Activated CD8-positive, alpha-beta T cell treated with anti-CD3 and anti-CD28 coated beads for 36 hours (primary cell): ENCODE data around the gene USP17L15. TPM values are rescaled to one million over a fixed set of nuclear protein-coding genes. Genes with fewer than 3 reads are reported as not detected.
"Not testable (repeated sequence)": the region's sequence is repeated elsewhere in the genome, so short reads cannot be mapped to it uniquely, and the experiment has no call there.

Experiments
- ATAC-seq: fragments of 200-7000 bp; cut with Tn5 transposase; one replicate; pipeline ENCODE4 v1.10.0; 2021; ENCODE audit warnings: mild to moderate bottlenecking, moderate library complexity
- CTCF ChIA-PET: fragments of 350-600 bp; sonication (Branson Sonifier 250); formaldehyde crosslinking; loops from one replicate; lab custom pipeline; 2021; ENCODE audit warnings: antibody characterized with exemption; lab: Charles Lee
- POLR2A ChIA-PET: fragments of 350-600 bp; sonication (Branson Sonifier 250); formaldehyde crosslinking; loops from one replicate; lab custom pipeline; 2021; ENCODE audit warnings: antibody characterized with exemption; lab: Charles Lee
- DNase-seq: peaks from one replicate; pipeline ENCODE4 v3.0.0-alpha.2; 2020
- H3K27ac Mint-ChIP-seq: one replicate; pipeline ENCODE4 v1.8.0; 2021; ENCODE audit warnings: mild to moderate bottlenecking, mixed read lengths
- H3K27me3 Mint-ChIP-seq: one replicate; pipeline ENCODE4 v1.8.0; 2021; ENCODE audit warnings: mixed read lengths
- H3K36me3 Mint-ChIP-seq: one replicate; pipeline ENCODE4 v1.8.0; 2021; ENCODE audit warnings: low read depth, mixed read lengths
- H3K4me1 Mint-ChIP-seq: one replicate; pipeline ENCODE4 v1.8.0; 2021; ENCODE audit warnings: low read depth, mixed read lengths
- H3K4me3 Mint-ChIP-seq: one replicate; pipeline ENCODE4 v1.8.0; 2021; ENCODE audit warnings: mild to moderate bottlenecking, moderate library complexity, mixed read lengths
- H3K9me3 Mint-ChIP-seq: one replicate; pipeline ENCODE4 v1.8.0; 2021; ENCODE audit warnings: mixed read lengths
- intact Hi-C: fragments of 100-400 bp; cut with micrococcal nuclease; formaldehyde crosslinking; loops from one replicate; pipeline ENCODE4 v1.10.0; 2022
- total RNA-seq, 2 experiments: library from RNA; stranded (reverse); gene quantifications; one replicate each; pipeline ENCODE4 v1.2.3, GENCODE V29; 2021

The USP17L15 gene
- not detected for total RNA-seq

GRCh38 chr4:9234085-9234484 is at the start of gene USP17L15:
USP17L15 (plus strand) TSS chr4:9234385; CDS start chr4:9234385, 0 bp downstream.
- H3K27ac Mint-ChIP-seq, POLR2A ChIA-PET, DNase-seq, ATAC-seq, H3K9me3 Mint-ChIP-seq, CTCF ChIA-PET, H3K4me1 Mint-ChIP-seq, intact Hi-C loops, H3K27me3 Mint-ChIP-seq, H3K36me3 Mint-ChIP-seq, H3K4me3 Mint-ChIP-seq: not testable (repeated sequence)

GRCh38 chr4:9210357-9210756 is 23.8 kb upstream of the USP17L15 start, which contains the start of gene USP17L10:
USP17L10 (plus strand) TSS chr4:9210657; CDS start chr4:9210657, 0 bp downstream.
- H3K36me3 Mint-ChIP-seq, CTCF ChIA-PET, H3K27ac Mint-ChIP-seq, intact Hi-C loops, H3K4me1 Mint-ChIP-seq, H3K9me3 Mint-ChIP-seq, POLR2A ChIA-PET, H3K27me3 Mint-ChIP-seq, ATAC-seq, H3K4me3 Mint-ChIP-seq, DNase-seq: not testable (repeated sequence)

- POLR2A ChIA-PET, H3K27me3 Mint-ChIP-seq, H3K9me3 Mint-ChIP-seq, DNase-seq, H3K4me1 Mint-ChIP-seq, H3K4me3 Mint-ChIP-seq, H3K36me3 Mint-ChIP-seq, H3K27ac Mint-ChIP-seq, ATAC-seq, CTCF ChIA-PET, intact Hi-C loops: not testable (repeated sequence)
These were observed 19.5 kb upstream of the USP17L15 start for GRCh38 chr4:9214701-9215100.

GRCh38 chr4:9215105-9215504 is 19.1 kb upstream of the USP17L15 start, which contains the start of gene USP17L11:
USP17L11 (plus strand) TSS chr4:9215405; CDS start chr4:9215405, 0 bp downstream.
- DNase-seq, H3K27ac Mint-ChIP-seq: not testable (repeated sequence)

GRCh38 chr4:9219852-9220251 is 14.3 kb upstream of the USP17L15 start, which contains the start of gene USP17L12:
USP17L12 (plus strand) TSS chr4:9220152; CDS start chr4:9220152, 0 bp downstream.
- CTCF ChIA-PET, intact Hi-C loops, ATAC-seq, H3K4me1 Mint-ChIP-seq, H3K36me3 Mint-ChIP-seq, POLR2A ChIA-PET, H3K27me3 Mint-ChIP-seq, H3K4me3 Mint-ChIP-seq, DNase-seq, H3K27ac Mint-ChIP-seq, H3K9me3 Mint-ChIP-seq: not testable (repeated sequence)

More at GRCh38 chr4:9215105-9215504, 19.1 kb upstream of the USP17L15 start, which contains the start of gene USP17L11:
- H3K27me3 Mint-ChIP-seq, H3K4me3 Mint-ChIP-seq, H3K4me1 Mint-ChIP-seq, ATAC-seq, CTCF ChIA-PET, H3K36me3 Mint-ChIP-seq, intact Hi-C loops, POLR2A ChIA-PET, H3K9me3 Mint-ChIP-seq: not testable (repeated sequence)

GRCh38 chr4:9224596-9224995 is 9.6 kb upstream of the USP17L15 start, which contains the start of gene USP17L13:
USP17L13 (plus strand) TSS chr4:9224896; CDS start chr4:9224896, 0 bp downstream.
- H3K4me1 Mint-ChIP-seq, H3K36me3 Mint-ChIP-seq, H3K4me3 Mint-ChIP-seq, H3K27ac Mint-ChIP-seq, ATAC-seq, intact Hi-C loops, CTCF ChIA-PET, POLR2A ChIA-PET, H3K27me3 Mint-ChIP-seq, H3K9me3 Mint-ChIP-seq, DNase-seq: not testable (repeated sequence)

- H3K27me3 Mint-ChIP-seq, POLR2A ChIA-PET, H3K4me3 Mint-ChIP-seq, H3K9me3 Mint-ChIP-seq, H3K27ac Mint-ChIP-seq, H3K36me3 Mint-ChIP-seq, CTCF ChIA-PET, intact Hi-C loops, H3K4me1 Mint-ChIP-seq, ATAC-seq: not testable (repeated sequence)
- DNase-seq: peak; percentile 0
These were observed 3.9 kb upstream of the USP17L15 start for GRCh38 chr4:9230249-9230648.

GRCh38 chr4:9238461-9238860 is 4.3 kb downstream of the USP17L15 start:
- H3K4me1 Mint-ChIP-seq, CTCF ChIA-PET, ATAC-seq, H3K4me3 Mint-ChIP-seq, H3K27ac Mint-ChIP-seq, H3K36me3 Mint-ChIP-seq, H3K9me3 Mint-ChIP-seq, DNase-seq, POLR2A ChIA-PET, intact Hi-C loops, H3K27me3 Mint-ChIP-seq: not testable (repeated sequence)

- CTCF ChIA-PET, intact Hi-C loops, DNase-seq, ATAC-seq, H3K9me3 Mint-ChIP-seq, H3K27me3 Mint-ChIP-seq, H3K4me3 Mint-ChIP-seq, H3K4me1 Mint-ChIP-seq, POLR2A ChIA-PET, H3K36me3 Mint-ChIP-seq, H3K27ac Mint-ChIP-seq: not testable (repeated sequence)
These were observed 9.4 kb downstream of the USP17L15 start, which contains the start of gene USP17L17 for GRCh38 chr4:9243579-9243978. USP17L17 (plus strand) TSS chr4:9243879; CDS start chr4:9243879, 0 bp downstream.

- peak; percentile 0 for DNase-seq
- H3K27me3 Mint-ChIP-seq, ATAC-seq, POLR2A ChIA-PET, H3K27ac Mint-ChIP-seq, H3K4me1 Mint-ChIP-seq, intact Hi-C loops, CTCF ChIA-PET, H3K36me3 Mint-ChIP-seq, H3K4me3 Mint-ChIP-seq, H3K9me3 Mint-ChIP-seq: not testable (repeated sequence)
These were observed 13.9 kb downstream of the USP17L15 start, which contains the start of gene USP17L18 for GRCh38 chr4:9247953-9248680. USP17L18 (plus strand) TSS chr4:9248630; CDS start chr4:9248630, 0 bp downstream.

GRCh38 chr4:9253078-9253477 is 18.9 kb downstream of the USP17L15 start, which contains the start of gene USP17L19:
USP17L19 (plus strand) TSS chr4:9253378; CDS start chr4:9253378, 0 bp downstream.
- DNase-seq, H3K4me1 Mint-ChIP-seq, H3K27ac Mint-ChIP-seq, H3K4me3 Mint-ChIP-seq, H3K36me3 Mint-ChIP-seq, ATAC-seq, CTCF ChIA-PET, H3K27me3 Mint-ChIP-seq, H3K9me3 Mint-ChIP-seq, intact Hi-C loops, POLR2A ChIA-PET: not testable (repeated sequence)

- intact Hi-C loops, ATAC-seq: not testable (repeated sequence)
These were observed 23.6 kb downstream of the USP17L15 start, which contains the start of gene USP17L20 for GRCh38 chr4:9257824-9258223. USP17L20 (plus strand) TSS chr4:9258124; CDS start chr4:9258124, 0 bp downstream.

More at GRCh38 chr4:9257824-9258223, 23.6 kb downstream of the USP17L15 start, which contains the start of gene USP17L20:
- H3K36me3 Mint-ChIP-seq, H3K4me3 Mint-ChIP-seq, DNase-seq, H3K9me3 Mint-ChIP-seq, H3K27ac Mint-ChIP-seq, H3K27me3 Mint-ChIP-seq, H3K4me1 Mint-ChIP-seq, POLR2A ChIA-PET, CTCF ChIA-PET: not testable (repeated sequence)
